ENCODE results near the gene PAPLN.

PAPLN gene

DNA sequence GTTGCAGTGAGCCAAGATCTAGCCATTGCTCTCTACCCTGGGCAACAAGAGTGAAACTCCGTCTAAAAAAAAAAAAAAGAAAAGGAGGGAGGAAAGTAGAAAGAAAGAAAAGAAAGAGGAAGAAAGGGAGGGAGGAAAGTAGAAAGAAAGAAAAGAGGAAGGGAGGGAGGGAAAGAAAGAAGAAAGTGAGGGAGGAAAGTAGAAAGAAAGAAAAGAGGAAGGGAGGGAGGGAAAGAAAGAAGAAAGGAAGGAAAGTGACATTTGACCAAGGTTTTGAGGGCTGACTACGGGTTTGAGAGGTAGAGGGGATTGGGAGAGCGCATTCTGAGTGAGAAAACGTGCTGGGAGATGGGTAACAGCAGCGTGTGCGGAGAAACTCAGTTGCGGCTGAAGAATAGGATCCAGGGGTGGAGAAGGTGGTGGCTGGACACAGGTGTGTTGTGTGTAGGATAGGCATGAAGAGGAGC is 521 bp upstream of the PAPLN start:
- Histone ChIP-seq H3K23ac (ENCODE audit: low read length) (peak overlapping the region; percentile 15), H2BK15ac (replicated peaks; ENCODE audit: low read depth) (no peak overlapping the region), H3K79me1 (ENCODE audit: low read length) (no peaks in the 10 kb centered on the region), H3K4ac (ENCODE audit: low read depth, low read length) (no peak overlapping the region), H3K56ac (ENCODE audit: low read length) (no peak overlapping the region), H4K5ac (ENCODE audit: low read length) (no peak overlapping the region), H3K18ac (ENCODE audit: low read length) (no peak overlapping the region), H3K79me2 (ENCODE audit: control insufficient read depth, insufficient read depth, low read length) (no peaks in the 10 kb centered on the region), H3K4me3 (ENCODE audit: low read length) (no peak overlapping the region), H4K8ac (ENCODE audit: low read depth, low read length) (no peak overlapping the region), H3K27ac (ENCODE audit: low read depth, low read length) (no peak overlapping the region), H3K36me3 (ENCODE audit: control insufficient read depth, insufficient read depth, low read length) (no peaks in the 10 kb centered on the region), H3K9ac (ENCODE audit: low read length) (no peak overlapping the region), H2AK5ac (ENCODE audit: low read length) (no peak overlapping the region), H2BK120ac (ENCODE audit: low read depth, low read length) (no peak overlapping the region), H2BK5ac (ENCODE audit: low read length) (no peak overlapping the region), H3K27me3 (ENCODE audit: insufficient read depth, low read length, poor library complexity) (peaks cover 31% of the 10 kb centered on the region), H3K4me1 (ENCODE audit: control insufficient read depth, low read depth, low read length) (peaks cover 5% of the 10 kb centered on the region), H3K4me2 (ENCODE audit: low read length) (no peak overlapping the region)
- no CpG with 5 or more reads among the region's 7 CpGs for WGBS (ENCODE audit: extremely low coverage, insufficient coverage, low lambda C conversion rate)
- peak; percentile 11 for DNase-seq

DNA sequence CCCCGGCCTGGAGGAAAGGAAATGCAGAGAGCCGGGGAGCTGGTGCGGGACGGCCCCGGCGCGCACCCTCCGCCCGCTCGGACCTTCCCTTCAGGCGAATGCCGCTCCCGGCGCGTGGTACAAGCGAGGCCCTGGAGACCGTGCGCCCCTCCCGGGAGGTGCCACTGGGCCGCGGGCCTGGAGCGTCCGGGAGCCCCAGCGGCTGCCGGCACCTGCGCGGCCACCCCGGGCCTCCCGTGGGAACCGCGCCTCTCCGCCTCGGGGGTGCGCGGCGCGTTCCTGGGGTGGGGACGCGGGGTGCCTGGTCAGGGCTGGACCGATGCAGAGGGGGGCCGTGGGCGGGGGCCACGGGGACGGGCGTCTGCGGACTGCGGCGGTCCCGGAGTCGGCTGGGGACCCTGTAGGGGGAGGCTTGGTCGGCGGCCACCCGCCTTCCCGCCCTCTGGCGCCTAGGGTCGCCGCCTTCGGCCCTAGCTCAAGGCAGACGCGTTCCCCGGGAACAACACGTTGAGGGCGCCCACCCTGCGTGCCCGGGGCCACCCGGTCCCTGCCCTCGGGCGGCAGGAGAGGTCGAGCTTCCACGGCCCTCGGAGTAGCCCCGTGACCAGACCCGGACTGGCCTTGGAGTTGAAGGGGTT is 599 bp downstream of the PAPLN start:
- peak; percentile 14 for DNase-seq
- Histone ChIP-seq H4K5ac (ENCODE audit: low read length) (no peak overlapping the region), H3K4ac (ENCODE audit: low read depth, low read length) (no peak overlapping the region), H3K9ac (ENCODE audit: low read length) (peak overlapping the region; percentile 47), H3K23ac (ENCODE audit: low read length) (peak overlapping the region; percentile 48), H2BK5ac (ENCODE audit: low read length) (no peak overlapping the region), H3K4me3 (ENCODE audit: low read length) (no peak overlapping the region), H3K27ac (ENCODE audit: low read depth, low read length) (no peak overlapping the region), H3K79me2 (ENCODE audit: control insufficient read depth, insufficient read depth, low read length) (no peaks in the 10 kb centered on the region), H3K27me3 (ENCODE audit: insufficient read depth, low read length, poor library complexity) (peaks cover 31% of the 10 kb centered on the region), H2AK5ac (ENCODE audit: low read length) (no peak overlapping the region), H3K4me2 (ENCODE audit: low read length) (peak overlapping the region; percentile 48), H3K56ac (ENCODE audit: low read length) (peak overlapping the region; percentile 52), H3K18ac (ENCODE audit: low read length) (peak overlapping the region; percentile 22), H2BK120ac (ENCODE audit: low read depth, low read length) (no peak overlapping the region), H3K36me3 (ENCODE audit: control insufficient read depth, insufficient read depth, low read length) (no peaks in the 10 kb centered on the region), H4K8ac (ENCODE audit: low read depth, low read length) (no peak overlapping the region), H2BK15ac (replicated peaks; ENCODE audit: low read depth) (no peak overlapping the region), H3K4me1 (ENCODE audit: control insufficient read depth, low read depth, low read length) (peaks cover 5% of the 10 kb centered on the region), H3K79me1 (ENCODE audit: low read length) (no peaks in the 10 kb centered on the region)
- no CpG with 5 or more reads among the region's 73 CpGs for WGBS (ENCODE audit: extremely low coverage, insufficient coverage, low lambda C conversion rate)

DNA sequence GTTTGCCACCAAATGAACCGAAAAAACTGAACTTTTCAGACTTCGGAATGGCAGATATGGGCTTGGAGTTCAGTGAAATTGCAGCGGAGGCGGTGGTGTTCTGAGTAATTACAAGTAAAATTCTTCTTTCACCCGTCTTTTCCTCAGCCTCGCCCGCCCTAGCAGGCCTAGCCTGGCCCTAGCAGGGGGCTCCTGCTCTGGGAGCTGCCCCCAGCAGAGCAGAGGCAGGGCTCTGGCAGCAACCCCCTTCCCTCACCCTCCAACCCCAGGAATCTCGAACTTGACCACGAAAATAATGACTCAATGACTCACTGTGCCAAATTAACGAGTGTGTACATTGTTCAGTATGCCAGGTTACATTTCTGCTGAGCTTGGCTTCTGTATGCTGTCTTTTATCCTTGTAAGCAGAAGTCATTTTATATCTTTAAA is 1.1 kb downstream of the PAPLN start:
- Histone ChIP-seq H3K79me1 (ENCODE audit: low read length) (no peaks in the 10 kb centered on the region), H3K56ac (ENCODE audit: low read length) (peak overlapping the region; percentile 52), H3K18ac (ENCODE audit: low read length) (no peak overlapping the region), H4K5ac (ENCODE audit: low read length) (no peak overlapping the region), H3K4me1 (ENCODE audit: control insufficient read depth, low read depth, low read length) (peaks cover 5% of the 10 kb centered on the region), H2BK15ac (replicated peaks; ENCODE audit: low read depth) (no peak overlapping the region), H2AK5ac (ENCODE audit: low read length) (no peak overlapping the region), H3K23ac (ENCODE audit: low read length) (peak overlapping the region; percentile 48), H2BK120ac (ENCODE audit: low read depth, low read length) (no peak overlapping the region), H3K4me3 (ENCODE audit: low read length) (no peak overlapping the region), H3K27me3 (ENCODE audit: insufficient read depth, low read length, poor library complexity) (peaks cover 31% of the 10 kb centered on the region), H3K4ac (ENCODE audit: low read depth, low read length) (no peak overlapping the region), H3K27ac (ENCODE audit: low read depth, low read length) (no peak overlapping the region), H3K4me2 (ENCODE audit: low read length) (peak overlapping the region; percentile 48), H3K36me3 (ENCODE audit: control insufficient read depth, insufficient read depth, low read length) (no peaks in the 10 kb centered on the region), H2BK5ac (ENCODE audit: low read length) (no peak overlapping the region), H4K8ac (ENCODE audit: low read depth, low read length) (no peak overlapping the region), H3K9ac (ENCODE audit: low read length) (peak overlapping the region; percentile 47), H3K79me2 (ENCODE audit: control insufficient read depth, insufficient read depth, low read length) (no peaks in the 10 kb centered on the region)
- peak; percentile 11 for DNase-seq
- WGBS (ENCODE audit: extremely low coverage, insufficient coverage, low lambda C conversion rate): no CpG with 5 or more reads among the region's 10 CpGs

DNA sequence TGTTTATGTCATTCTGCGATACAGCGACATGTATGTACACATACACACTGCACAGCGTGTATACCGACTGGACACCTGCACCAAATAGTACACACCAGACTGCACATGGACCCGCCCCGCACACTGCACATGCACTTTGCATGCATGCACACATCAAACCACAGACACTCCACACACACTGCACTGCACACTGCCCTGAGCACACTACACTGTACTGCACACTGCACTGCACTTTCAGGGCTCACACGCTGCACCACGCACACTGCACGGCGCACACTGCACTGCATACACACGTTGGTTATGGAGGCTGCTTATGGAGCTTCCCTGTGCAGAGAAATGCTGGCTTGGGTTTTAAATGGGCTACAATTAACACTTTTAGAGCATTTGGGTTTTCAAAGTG is 1.6 kb downstream of the PAPLN start:
- Histone ChIP-seq H3K4me2 (ENCODE audit: low read length) (no peak overlapping the region), H3K23ac (ENCODE audit: low read length) (peak overlapping the region; percentile 99), H3K36me3 (ENCODE audit: control insufficient read depth, insufficient read depth, low read length) (no peaks in the 10 kb centered on the region), H3K27me3 (ENCODE audit: insufficient read depth, low read length, poor library complexity) (peaks cover 31% of the 10 kb centered on the region), H3K27ac (ENCODE audit: low read depth, low read length) (no peak overlapping the region), H2BK15ac (replicated peaks; ENCODE audit: low read depth) (no peak overlapping the region), H3K79me1 (ENCODE audit: low read length) (no peaks in the 10 kb centered on the region), H2AK5ac (ENCODE audit: low read length) (no peak overlapping the region), H3K18ac (ENCODE audit: low read length) (no peak overlapping the region), H4K5ac (ENCODE audit: low read length) (no peak overlapping the region), H3K56ac (ENCODE audit: low read length) (no peak overlapping the region), H3K9ac (ENCODE audit: low read length) (no peak overlapping the region), H3K79me2 (ENCODE audit: control insufficient read depth, insufficient read depth, low read length) (no peaks in the 10 kb centered on the region), H2BK5ac (ENCODE audit: low read length) (no peak overlapping the region), H3K4me3 (ENCODE audit: low read length) (no peak overlapping the region), H3K4ac (ENCODE audit: low read depth, low read length) (no peak overlapping the region), H4K8ac (ENCODE audit: low read depth, low read length) (no peak overlapping the region), H3K4me1 (ENCODE audit: control insufficient read depth, low read depth, low read length) (peaks cover 5% of the 10 kb centered on the region), H2BK120ac (ENCODE audit: low read depth, low read length) (no peak overlapping the region)
- WGBS (ENCODE audit: extremely low coverage, insufficient coverage, low lambda C conversion rate): no CpG with 5 or more reads among the region's 11 CpGs
- no peak for DNase-seq

DNA sequence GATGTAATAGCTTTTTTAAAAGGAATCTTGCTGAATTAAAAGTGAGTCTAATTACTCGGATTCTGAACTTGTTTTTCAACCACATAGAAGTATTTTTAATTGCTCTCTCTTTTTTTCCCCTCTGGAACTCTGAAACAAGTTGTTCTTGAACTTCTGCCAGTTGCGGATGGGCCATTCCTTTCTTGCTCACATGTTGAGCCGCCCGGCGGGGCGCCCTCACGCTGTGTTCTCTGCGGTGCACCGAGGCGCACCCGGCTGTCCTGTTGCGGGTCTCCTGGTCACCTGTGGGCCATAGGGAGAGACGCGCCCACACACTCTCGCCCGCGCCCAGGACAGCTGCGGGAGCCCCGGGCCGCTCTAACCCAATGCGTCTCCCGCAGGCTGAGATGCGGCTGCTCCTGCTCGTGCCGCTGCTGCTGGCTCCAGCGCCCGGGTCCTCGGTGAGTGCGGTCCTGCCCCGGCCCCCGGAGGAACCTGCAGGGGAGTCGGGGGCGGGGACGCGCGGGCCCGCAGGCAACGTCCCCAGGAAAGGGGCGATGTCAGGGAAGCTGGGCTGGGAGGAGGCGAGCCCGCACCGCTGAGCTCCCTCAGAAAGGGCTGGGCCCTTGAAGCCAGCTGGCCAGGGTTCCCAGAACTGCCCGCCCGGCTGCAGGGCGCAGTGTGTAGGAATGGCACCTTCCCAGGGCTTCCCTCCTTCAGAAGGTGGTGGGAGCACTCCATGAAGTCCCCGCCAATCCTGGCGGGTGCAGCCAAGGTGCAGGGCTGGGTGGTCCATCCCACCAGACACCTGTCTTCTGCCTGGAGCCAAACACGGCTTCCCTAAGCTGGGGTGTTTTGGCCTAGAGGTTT is 2.3 kb downstream of the PAPLN start:
- WGBS (ENCODE audit: extremely low coverage, insufficient coverage, low lambda C conversion rate): no CpG with 5 or more reads among the region's 48 CpGs

More for the DNA sequence above, 2.3 kb downstream of the PAPLN start:
- peak; percentile 14 for DNase-seq
- no peak overlapping the region for H3K4ac ChIP-seq (ENCODE audit: low read depth, low read length)
- H4K8ac ChIP-seq (ENCODE audit: low read depth, low read length): no peak overlapping the region
- H2BK15ac ChIP-seq (replicated peaks; ENCODE audit: low read depth): no peak overlapping the region
- no peak overlapping the region for H3K4me3 ChIP-seq (ENCODE audit: low read length)
- no peaks in the 10 kb centered on the region for H3K79me2 ChIP-seq (ENCODE audit: control insufficient read depth, insufficient read depth, low read length)
- no peak overlapping the region for H3K23ac ChIP-seq (ENCODE audit: low read length)
- H3K18ac ChIP-seq (ENCODE audit: low read length): no peak overlapping the region
- H3K27ac ChIP-seq (ENCODE audit: low read depth, low read length): no peak overlapping the region
- no peak overlapping the region for H2AK5ac ChIP-seq (ENCODE audit: low read length)
- H3K4me2 ChIP-seq (ENCODE audit: low read length): peak overlapping the region; percentile 25
- H2BK120ac ChIP-seq (ENCODE audit: low read depth, low read length): no peak overlapping the region
- H3K27me3 ChIP-seq (ENCODE audit: insufficient read depth, low read length, poor library complexity): peaks cover 31% of the 10 kb centered on the region
- H3K36me3 ChIP-seq (ENCODE audit: control insufficient read depth, insufficient read depth, low read length): no peaks in the 10 kb centered on the region
- H2BK5ac ChIP-seq (ENCODE audit: low read length): no peak overlapping the region
- no peak overlapping the region for H3K9ac ChIP-seq (ENCODE audit: low read length)
- H4K5ac ChIP-seq (ENCODE audit: low read length): no peak overlapping the region
- H3K4me1 ChIP-seq (ENCODE audit: control insufficient read depth, low read depth, low read length): peaks cover 5% of the 10 kb centered on the region
- no peaks in the 10 kb centered on the region for H3K79me1 ChIP-seq (ENCODE audit: low read length)
- H3K56ac ChIP-seq (ENCODE audit: low read length): no peak overlapping the region

Measured in mesendoderm (in vitro differentiated cells).